Mesothelial cell of epicardium (in vitro differentiated cells): ENCODE measurements around the gene PRPF38A. TPM values are rescaled to one million over a fixed set of nuclear protein-coding genes. Genes with fewer than 3 reads are reported as not detected.

ENCODE experiments used
- DNase-seq, 2 experiments: peaks; one replicate each; pipeline ENCODE4 v3.0.0; 2021; ENCODE audit warnings: low spot score in 2 of 2; ENCODE audit not compliant: unreplicated experiment in 2 of 2
- H3K27ac Mint-ChIP-seq: 2 replicates; pipeline ENCODE4 v1.8.0; 2021; ENCODE audit warnings: mixed read lengths
- H3K27me3 Mint-ChIP-seq: 2 replicates; pipeline ENCODE4 v1.8.0; 2021; ENCODE audit warnings: low read depth, mixed read lengths
- H3K36me3 Mint-ChIP-seq: 2 replicates; pipeline ENCODE4 v1.8.0; 2021; ENCODE audit warnings: mixed read lengths
- H3K4me1 Mint-ChIP-seq: 2 replicates; pipeline ENCODE4 v1.8.0; 2021; ENCODE audit warnings: mixed read lengths
- H3K4me3 Mint-ChIP-seq: 2 replicates; pipeline ENCODE4 v1.8.0; 2021; ENCODE audit warnings: mild to moderate bottlenecking, moderate library complexity, mixed read lengths
- H3K9me3 Mint-ChIP-seq: 2 replicates; pipeline ENCODE4 v1.8.0; 2021; ENCODE audit warnings: mixed read lengths
- total RNA-seq: library from RNA; stranded (reverse); gene quantifications from 3 replicates; pipeline ENCODE4 v1.2.1, GENCODE V29; 2021
- TF ChIP-seq, protein P1 (sequence below): fragments of 200-600 bp; sonication (generic); IDR thresholded peaks from one replicate; pipeline ENCODE4 v1.5.0; 2021; ENCODE audit warnings: antibody characterized with exemption; ENCODE audit not compliant: unreplicated experiment

PRPF38A gene
- total RNA-seq: 54.9 to 55.9 TPM (median 55.6 TPM) in 3 replicates

DNA sequence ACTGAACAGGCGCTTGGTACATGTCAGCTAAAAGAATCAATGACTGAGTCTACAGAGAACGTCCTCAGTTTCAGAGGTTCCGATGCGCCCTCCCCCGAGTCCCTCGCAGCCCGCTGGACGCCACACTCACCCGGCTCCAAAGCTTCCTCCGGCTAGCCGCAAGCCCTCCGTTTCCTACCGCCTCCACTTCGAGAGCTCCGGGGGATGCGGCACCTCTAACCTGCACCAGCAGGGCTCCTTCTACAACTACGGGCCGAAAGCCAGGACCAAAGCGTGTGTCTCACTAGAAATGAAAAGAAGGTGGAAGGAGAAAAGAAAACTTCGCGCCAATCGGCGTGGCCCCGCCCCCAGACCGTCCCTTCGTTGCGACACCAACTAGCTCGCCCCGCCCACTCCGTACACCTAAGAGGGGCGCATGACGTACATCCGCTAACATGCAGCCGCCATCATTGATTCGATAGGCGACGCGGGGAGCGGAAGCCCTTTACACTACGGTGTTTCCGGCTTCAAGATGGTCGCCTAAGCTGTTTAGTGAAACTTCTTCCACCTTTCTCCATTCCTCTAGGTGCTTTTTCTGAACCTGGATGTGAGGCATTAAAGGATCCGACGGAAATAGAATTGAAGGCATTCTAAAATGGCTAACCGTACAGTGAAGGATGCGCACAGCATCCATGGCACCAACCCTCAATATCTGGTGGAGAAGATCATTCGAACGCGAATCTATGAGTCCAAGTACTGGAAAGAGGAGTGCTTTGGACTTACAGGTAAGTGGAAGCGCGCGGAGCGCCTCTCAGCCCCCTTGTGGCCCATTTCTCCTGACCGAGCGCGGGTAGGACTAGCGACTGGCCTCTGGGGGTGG, at the start of gene PRPF38A, which contains the start of gene ORC1:
PRPF38A (plus strand) TSS at position 487 of the 859 bp plus-strand sequence; CDS start at position 635, 148 bp downstream.
ORC1 (minus strand) TSS at position 308 of the 859 bp plus-strand sequence. CDS start 2,200 bp downstream, outside the sequence.
- peak; percentile 95 for DNase-seq
- Mint-ChIP-seq H3K27me3 (no peaks in the 10 kb centered on the region), H3K4me1 (peaks cover 28% of the 10 kb centered on the region), H3K36me3 (peaks cover 26% of the 10 kb centered on the region), H3K9me3 (no peaks in the 10 kb centered on the region), H3K4me3 (peak within 1 kb of the TSS; percentile 100), H3K27ac (peak within 1 kb of the TSS; percentile 99)
- TF ChIP-seq, protein P1, sequence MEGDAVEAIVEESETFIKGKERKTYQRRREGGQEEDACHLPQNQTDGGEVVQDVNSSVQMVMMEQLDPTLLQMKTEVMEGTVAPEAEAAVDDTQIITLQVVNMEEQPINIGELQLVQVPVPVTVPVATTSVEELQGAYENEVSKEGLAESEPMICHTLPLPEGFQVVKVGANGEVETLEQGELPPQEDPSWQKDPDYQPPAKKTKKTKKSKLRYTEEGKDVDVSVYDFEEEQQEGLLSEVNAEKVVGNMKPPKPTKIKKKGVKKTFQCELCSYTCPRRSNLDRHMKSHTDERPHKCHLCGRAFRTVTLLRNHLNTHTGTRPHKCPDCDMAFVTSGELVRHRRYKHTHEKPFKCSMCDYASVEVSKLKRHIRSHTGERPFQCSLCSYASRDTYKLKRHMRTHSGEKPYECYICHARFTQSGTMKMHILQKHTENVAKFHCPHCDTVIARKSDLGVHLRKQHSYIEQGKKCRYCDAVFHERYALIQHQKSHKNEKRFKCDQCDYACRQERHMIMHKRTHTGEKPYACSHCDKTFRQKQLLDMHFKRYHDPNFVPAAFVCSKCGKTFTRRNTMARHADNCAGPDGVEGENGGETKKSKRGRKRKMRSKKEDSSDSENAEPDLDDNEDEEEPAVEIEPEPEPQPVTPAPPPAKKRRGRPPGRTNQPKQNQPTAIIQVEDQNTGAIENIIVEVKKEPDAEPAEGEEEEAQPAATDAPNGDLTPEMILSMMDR: peak; percentile 48

DNA sequence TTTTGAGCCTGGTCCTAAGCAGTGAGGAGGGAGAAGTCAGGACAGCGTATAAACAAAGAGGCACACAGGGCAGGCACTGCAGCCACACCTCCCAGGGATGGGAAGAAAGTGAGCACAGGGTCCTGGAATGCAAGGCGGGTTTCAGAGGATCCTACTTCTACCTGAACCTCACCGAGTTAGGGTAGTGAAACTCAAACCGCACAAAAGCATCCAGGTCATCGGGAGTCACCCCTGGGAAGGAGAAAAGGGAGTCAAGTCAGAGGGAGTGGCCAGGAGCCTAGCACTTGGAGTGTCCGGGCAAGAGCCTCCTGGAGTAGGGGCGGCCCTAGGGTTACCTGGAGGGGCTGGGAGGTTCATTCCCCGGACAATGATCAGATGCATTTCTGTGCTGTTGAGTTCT, 49.0 kb upstream of the PRPF38A start:
- H3K36me3 Mint-ChIP-seq: peaks cover 43% of the 10 kb centered on the region
- DNase-seq: no peak
- no peaks in the 10 kb centered on the region for H3K9me3 Mint-ChIP-seq
- H3K27ac Mint-ChIP-seq: no peak overlapping the region
- peaks cover 2% of the 10 kb centered on the region for H3K4me1 Mint-ChIP-seq
- no peak overlapping the region for H3K4me3 Mint-ChIP-seq
- no peaks in the 10 kb centered on the region for H3K27me3 Mint-ChIP-seq
- TF ChIP-seq, protein P1: no peak

GRCh38 chr1:52355847-52356505, 48.4 kb upstream of the PRPF38A start:
- Mint-ChIP-seq H3K36me3 (peaks cover 43% of the 10 kb centered on the region), H3K27me3 (no peaks in the 10 kb centered on the region), H3K9me3 (no peaks in the 10 kb centered on the region), H3K27ac (no peak overlapping the region), H3K4me1 (peaks cover under 1% of the 10 kb centered on the region), H3K4me3 (no peak overlapping the region)
- no peak for DNase-seq
- TF ChIP-seq, protein P1: no peak

DNA sequence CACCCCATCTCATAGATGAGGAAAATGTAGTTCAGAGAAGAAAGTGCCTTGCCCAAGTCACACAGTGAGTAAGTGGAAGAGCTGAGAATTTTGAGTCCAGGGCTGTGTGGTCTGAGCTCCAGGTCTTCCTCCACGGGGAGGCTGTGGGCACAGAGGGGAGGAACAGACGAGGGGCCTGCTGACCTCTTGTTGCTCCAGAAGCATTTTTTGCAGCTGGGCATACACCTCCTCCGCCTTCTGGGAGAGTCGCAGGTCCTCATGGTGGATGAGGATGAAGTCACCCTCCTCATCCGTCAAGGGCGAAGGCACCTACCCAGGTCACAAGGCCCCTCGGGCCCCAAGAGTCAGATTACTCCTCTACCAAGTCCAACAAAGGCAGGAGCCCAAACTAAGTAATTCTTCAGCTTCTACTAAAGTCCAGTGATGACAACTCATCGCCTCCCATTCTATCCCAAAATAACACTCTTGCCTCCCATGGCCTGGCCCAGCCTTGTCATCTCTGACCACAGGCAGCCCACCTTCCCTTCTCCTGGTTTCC, 47.5 kb upstream of the PRPF38A start:
- peaks cover 49% of the 10 kb centered on the region for H3K36me3 Mint-ChIP-seq
- TF ChIP-seq, protein P1: no peak
- no peak overlapping the region for H3K27ac Mint-ChIP-seq
- no peaks in the 10 kb centered on the region for H3K4me1 Mint-ChIP-seq
- no peaks in the 10 kb centered on the region for H3K9me3 Mint-ChIP-seq
- DNase-seq: no peak
- H3K27me3 Mint-ChIP-seq: no peaks in the 10 kb centered on the region
- H3K4me3 Mint-ChIP-seq: no peak overlapping the region

DNA sequence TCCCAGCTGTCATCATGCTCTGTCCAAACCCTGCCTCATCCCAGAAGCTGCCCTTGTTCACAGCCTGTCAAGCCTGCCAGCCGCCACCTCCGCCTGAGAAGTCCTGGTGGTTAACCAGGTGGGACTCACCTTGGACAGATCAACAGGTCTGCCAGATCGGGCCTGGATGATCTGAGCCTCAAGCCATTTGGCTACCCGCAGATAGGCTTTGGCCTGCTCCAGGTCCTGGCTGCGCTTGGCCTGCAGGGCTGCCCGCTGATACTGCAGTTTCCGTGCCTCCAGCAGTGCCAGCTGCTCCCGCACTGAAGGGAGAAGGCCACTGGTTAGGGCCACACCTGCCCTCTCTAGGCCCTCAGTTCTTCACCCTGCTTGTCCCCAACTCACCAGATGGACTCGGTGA, 47.0 kb upstream of the PRPF38A start:
- H3K4me3 Mint-ChIP-seq: no peak overlapping the region
- no peaks in the 10 kb centered on the region for H3K4me1 Mint-ChIP-seq
- peaks cover 48% of the 10 kb centered on the region for H3K36me3 Mint-ChIP-seq
- H3K9me3 Mint-ChIP-seq: no peaks in the 10 kb centered on the region
- no peak for DNase-seq
- TF ChIP-seq, protein P1: no peak
- H3K27me3 Mint-ChIP-seq: no peaks in the 10 kb centered on the region
- H3K27ac Mint-ChIP-seq: no peak overlapping the region
